Mucosa of stomach (tissue), 1 donor: ENCODE data around the gene DNAJC13.
A peak's percentile ranks its signal among the peaks of the same experiment; 100 is the strongest.
"Not testable (repeated sequence)": the region's sequence is repeated elsewhere in the genome, so short reads cannot be mapped to it uniquely, and the experiment has no call there.

Experiments used
- H3K27me3 ChIP-seq: one replicate; pipeline ENCODE4 v1.7.0; 2013; ENCODE audit warnings: mild to moderate bottlenecking, low read length; ENCODE audit not compliant: control insufficient read depth, insufficient read depth
- H3K36me3 ChIP-seq: one replicate; pipeline ENCODE4 v1.7.0; 2013; ENCODE audit warnings: low read length; ENCODE audit not compliant: control insufficient read depth, insufficient read depth
- H3K4me1 ChIP-seq: one replicate; pipeline ENCODE4 v1.7.0; 2013; ENCODE audit warnings: mild to moderate bottlenecking, low read length; ENCODE audit not compliant: control insufficient read depth, insufficient read depth
- H3K4me3 ChIP-seq: one replicate; pipeline ENCODE4 v1.7.0; 2013; ENCODE audit warnings: low read length
- H3K9ac ChIP-seq: one replicate; pipeline ENCODE4 v1.7.0; 2013; ENCODE audit warnings: mild to moderate bottlenecking, low read length, moderate library complexity
- H3K9me3 ChIP-seq: one replicate; pipeline ENCODE4 v1.7.0; 2013; ENCODE audit warnings: mild to moderate bottlenecking, low read length, moderate library complexity; ENCODE audit not compliant: control insufficient read depth
- donor health status: Pancreatic carcinoma.

Gene DNAJC13, protein sequence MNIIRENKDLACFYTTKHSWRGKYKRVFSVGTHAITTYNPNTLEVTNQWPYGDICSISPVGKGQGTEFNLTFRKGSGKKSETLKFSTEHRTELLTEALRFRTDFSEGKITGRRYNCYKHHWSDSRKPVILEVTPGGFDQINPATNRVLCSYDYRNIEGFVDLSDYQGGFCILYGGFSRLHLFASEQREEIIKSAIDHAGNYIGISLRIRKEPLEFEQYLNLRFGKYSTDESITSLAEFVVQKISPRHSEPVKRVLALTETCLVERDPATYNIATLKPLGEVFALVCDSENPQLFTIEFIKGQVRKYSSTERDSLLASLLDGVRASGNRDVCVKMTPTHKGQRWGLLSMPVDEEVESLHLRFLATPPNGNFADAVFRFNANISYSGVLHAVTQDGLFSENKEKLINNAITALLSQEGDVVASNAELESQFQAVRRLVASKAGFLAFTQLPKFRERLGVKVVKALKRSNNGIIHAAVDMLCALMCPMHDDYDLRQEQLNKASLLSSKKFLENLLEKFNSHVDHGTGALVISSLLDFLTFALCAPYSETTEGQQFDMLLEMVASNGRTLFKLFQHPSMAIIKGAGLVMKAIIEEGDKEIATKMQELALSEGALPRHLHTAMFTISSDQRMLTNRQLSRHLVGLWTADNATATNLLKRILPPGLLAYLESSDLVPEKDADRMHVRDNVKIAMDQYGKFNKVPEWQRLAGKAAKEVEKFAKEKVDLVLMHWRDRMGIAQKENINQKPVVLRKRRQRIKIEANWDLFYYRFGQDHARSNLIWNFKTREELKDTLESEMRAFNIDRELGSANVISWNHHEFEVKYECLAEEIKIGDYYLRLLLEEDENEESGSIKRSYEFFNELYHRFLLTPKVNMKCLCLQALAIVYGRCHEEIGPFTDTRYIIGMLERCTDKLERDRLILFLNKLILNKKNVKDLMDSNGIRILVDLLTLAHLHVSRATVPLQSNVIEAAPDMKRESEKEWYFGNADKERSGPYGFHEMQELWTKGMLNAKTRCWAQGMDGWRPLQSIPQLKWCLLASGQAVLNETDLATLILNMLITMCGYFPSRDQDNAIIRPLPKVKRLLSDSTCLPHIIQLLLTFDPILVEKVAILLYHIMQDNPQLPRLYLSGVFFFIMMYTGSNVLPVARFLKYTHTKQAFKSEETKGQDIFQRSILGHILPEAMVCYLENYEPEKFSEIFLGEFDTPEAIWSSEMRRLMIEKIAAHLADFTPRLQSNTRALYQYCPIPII (N-terminal part only)

GRCh38 chr3:132416807-132417694 is at the start of gene DNAJC13:
TSS of gene DNAJC13 (plus strand) at chr3:132417502. CDS start at chr3:132434551, 17,049 bp downstream.
- peak within 1 kb of the TSS; percentile 95 for H3K9ac ChIP-seq
- H3K27me3 ChIP-seq, result no peaks in the 10 kb centered on the region
- H3K4me3 ChIP-seq, result peak within 1 kb of the TSS; percentile 99
- H3K36me3 ChIP-seq, result no peaks in the 10 kb centered on the region
- H3K4me1 ChIP-seq, result peaks cover 7% of the 10 kb centered on the region
- H3K9me3 ChIP-seq, result no peaks in the 10 kb centered on the region

GRCh38 chr3:132368515-132368914 is 48.8 kb upstream of the DNAJC13 start:
- no peaks in the 10 kb centered on the region for H3K36me3 ChIP-seq
- no peak overlapping the region for H3K4me3 ChIP-seq
- H3K9ac ChIP-seq, result no peak overlapping the region
- H3K27me3 ChIP-seq, result no peaks in the 10 kb centered on the region
- H3K9me3 ChIP-seq, result no peaks in the 10 kb centered on the region
- H3K4me1 ChIP-seq, result no peaks in the 10 kb centered on the region

GRCh38 chr3:132368962-132369361 is 48.3 kb upstream of the DNAJC13 start:
- H3K27me3 ChIP-seq, result no peaks in the 10 kb centered on the region
- no peaks in the 10 kb centered on the region for H3K9me3 ChIP-seq
- H3K4me1 ChIP-seq, result no peaks in the 10 kb centered on the region
- no peak overlapping the region for H3K9ac ChIP-seq
- H3K4me3 ChIP-seq, result no peak overlapping the region
- H3K36me3 ChIP-seq, result no peaks in the 10 kb centered on the region

DNA sequence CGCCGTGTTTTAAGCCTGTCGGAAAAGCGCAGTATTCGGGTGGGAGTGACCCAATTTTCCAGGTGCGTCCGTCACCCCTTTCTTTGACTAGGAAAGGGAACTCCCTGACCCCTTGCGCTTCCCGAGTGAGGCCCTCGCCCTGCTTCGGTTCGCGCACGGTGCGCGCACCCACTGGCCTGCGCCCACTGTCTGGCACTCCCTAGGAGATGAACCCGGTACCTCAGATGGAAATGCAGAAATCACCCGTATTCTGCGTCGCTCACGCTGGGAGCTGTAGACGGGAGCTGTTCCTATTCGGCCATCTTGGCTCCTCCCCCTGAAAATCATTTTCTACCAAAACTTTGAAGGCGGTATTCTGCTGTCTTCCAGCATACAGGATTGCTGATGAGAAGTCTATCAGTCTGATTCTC is 40.4 kb upstream of the DNAJC13 start:
- H3K4me3 ChIP-seq, H3K36me3 ChIP-seq, H3K9me3 ChIP-seq, H3K4me1 ChIP-seq, H3K9ac ChIP-seq, H3K27me3 ChIP-seq: not testable (repeated sequence)

DNA sequence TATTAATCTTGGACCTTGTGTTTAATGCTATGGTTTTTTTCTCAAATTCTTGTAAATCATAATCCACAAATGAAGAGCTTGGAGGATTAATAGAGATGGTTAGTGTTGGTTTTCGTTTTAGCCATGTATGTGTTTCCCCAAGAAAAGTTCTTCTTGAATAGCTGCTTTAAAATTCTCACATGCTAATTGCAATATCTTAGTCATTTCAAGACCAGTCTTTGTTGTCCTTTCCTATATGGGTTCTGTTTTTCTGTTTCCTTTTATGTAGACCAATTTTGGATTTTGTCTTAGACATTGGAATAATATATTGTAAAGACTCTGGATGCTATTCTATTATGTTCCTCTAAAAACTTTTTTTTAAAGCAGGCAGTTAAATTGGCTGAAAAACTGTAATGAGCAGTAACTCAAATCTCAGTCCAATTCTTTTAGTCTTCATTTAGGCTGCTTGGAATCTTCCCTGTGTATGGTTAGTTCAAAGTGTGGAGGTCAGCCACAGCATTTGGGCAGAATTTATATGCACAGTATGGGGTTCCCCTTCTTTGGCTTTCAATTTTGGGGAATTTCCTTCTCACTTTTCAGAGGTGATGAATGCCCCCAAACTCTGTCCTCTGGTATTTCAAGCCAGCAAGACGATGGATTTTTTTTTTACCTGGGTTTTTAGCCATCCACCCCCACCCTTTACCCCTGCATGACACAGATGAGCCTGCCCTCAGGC is 39.1 kb upstream of the DNAJC13 start:
- H3K36me3 ChIP-seq, result no peaks in the 10 kb centered on the region
- no peak overlapping the region for H3K9ac ChIP-seq
- no peaks in the 10 kb centered on the region for H3K27me3 ChIP-seq
- H3K4me1 ChIP-seq, result peaks cover 3% of the 10 kb centered on the region
- H3K9me3 ChIP-seq, result no peaks in the 10 kb centered on the region
- H3K4me3 ChIP-seq, result no peak overlapping the region

GRCh38 chr3:132378846-132379245 is 38.5 kb upstream of the DNAJC13 start:
- peaks cover 3% of the 10 kb centered on the region for H3K4me1 ChIP-seq
- no peaks in the 10 kb centered on the region for H3K36me3 ChIP-seq
- no peak overlapping the region for H3K9ac ChIP-seq
- no peaks in the 10 kb centered on the region for H3K27me3 ChIP-seq
- H3K9me3 ChIP-seq, result no peaks in the 10 kb centered on the region
- H3K4me3 ChIP-seq, result no peak overlapping the region

DNA sequence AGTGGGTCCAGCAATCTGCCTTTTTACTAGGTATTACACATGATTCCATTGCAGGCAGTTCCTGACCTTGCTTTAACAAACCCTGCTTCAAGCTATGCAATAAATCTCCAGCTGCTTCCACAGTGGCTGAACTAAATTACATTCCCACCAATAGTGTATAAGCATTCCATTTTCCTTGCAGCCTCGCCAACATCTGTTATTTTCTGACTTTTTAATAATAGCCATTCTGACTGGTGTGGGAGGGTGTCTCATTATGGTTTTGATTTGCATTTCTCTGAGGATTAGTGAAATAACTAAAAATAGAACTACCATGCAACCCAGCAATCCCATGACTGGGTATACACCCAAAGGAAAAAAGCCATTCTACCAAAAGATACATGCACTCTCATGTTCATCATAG is 36.4 kb upstream of the DNAJC13 start:
- Histone ChIP-seq H3K4me1 (peaks cover 3% of the 10 kb centered on the region), H3K9me3 (no peaks in the 10 kb centered on the region), H3K36me3 (no peaks in the 10 kb centered on the region), H3K4me3 (no peak overlapping the region), H3K9ac (no peak overlapping the region), H3K27me3 (no peaks in the 10 kb centered on the region)

DNA sequence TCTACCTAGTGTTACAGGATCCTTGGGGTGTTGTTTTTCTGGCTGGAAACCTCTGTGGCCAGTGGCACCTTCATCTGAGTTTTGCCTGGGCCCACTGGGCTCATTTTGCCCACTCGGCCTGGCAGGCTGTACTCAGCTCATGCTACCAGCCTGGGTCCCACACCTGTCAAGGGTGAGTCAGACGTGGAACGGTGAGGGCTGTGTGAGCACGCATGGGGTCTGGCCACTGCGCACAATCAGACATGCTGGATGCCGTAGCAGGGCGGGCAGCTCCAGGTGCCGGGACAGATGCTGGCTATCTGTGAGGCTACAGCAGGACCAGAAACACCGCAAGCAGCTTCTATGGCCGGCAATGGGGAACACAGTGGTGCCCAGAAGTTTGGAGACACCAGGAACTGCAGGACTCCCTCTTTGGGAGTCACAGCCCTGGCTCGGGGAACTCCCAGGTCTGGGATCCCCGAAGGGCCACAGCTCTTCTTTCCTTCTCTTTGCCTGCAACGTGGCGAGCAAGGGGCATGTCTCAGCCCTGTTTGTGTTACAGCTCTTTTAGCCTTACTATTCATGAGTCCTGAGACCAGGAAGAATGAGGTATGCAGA is 35.9 kb upstream of the DNAJC13 start:
- Histone ChIP-seq H3K9me3 (no peaks in the 10 kb centered on the region), H3K4me1 (peaks cover 3% of the 10 kb centered on the region), H3K9ac (no peak overlapping the region), H3K36me3 (no peaks in the 10 kb centered on the region), H3K27me3 (no peaks in the 10 kb centered on the region), H3K4me3 (no peak overlapping the region)

DNA sequence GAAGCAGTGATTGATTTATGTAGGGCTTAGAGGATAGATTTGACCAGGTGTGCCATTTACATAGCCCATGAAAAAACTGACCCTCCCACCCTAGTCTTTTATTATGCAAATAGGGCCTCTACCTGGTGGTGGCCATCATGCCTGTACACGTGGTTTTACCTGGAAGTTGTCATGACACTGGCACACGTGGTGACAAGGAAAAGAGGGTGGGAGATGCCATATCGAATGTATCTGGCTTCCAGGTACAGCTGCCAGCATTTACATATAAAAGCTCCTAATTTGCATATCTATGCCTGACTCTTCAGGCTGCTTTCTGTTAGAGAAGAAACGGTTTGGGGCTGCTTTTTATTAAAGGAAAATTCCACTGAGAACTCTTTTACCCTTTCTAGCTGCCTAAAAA is 35.0 kb upstream of the DNAJC13 start:
- H3K9ac ChIP-seq, result no peak overlapping the region
- H3K9me3 ChIP-seq, result no peaks in the 10 kb centered on the region
- peaks cover 3% of the 10 kb centered on the region for H3K4me1 ChIP-seq
- H3K36me3 ChIP-seq, result no peaks in the 10 kb centered on the region
- H3K4me3 ChIP-seq, result no peak overlapping the region
- H3K27me3 ChIP-seq, result no peaks in the 10 kb centered on the region

GRCh38 chr3:132382688-132383194 is 34.6 kb upstream of the DNAJC13 start:
- no peaks in the 10 kb centered on the region for H3K27me3 ChIP-seq
- no peak overlapping the region for H3K4me3 ChIP-seq
- H3K36me3 ChIP-seq, result no peaks in the 10 kb centered on the region

More at GRCh38 chr3:132382688-132383194, 34.6 kb upstream of the DNAJC13 start:
- no peaks in the 10 kb centered on the region for H3K9me3 ChIP-seq
- H3K9ac ChIP-seq, result no peak overlapping the region
- H3K4me1 ChIP-seq, result peaks cover 3% of the 10 kb centered on the region
